GM15510 (cell line): ENCODE data around the gene OR2D3.
A peak's percentile ranks its signal among the peaks of the same experiment; 100 is the strongest.

Experiments used
- POLR2A ChIP-seq: IDR thresholded peaks from 3 replicates; pipeline ENCODE4 v1.6.1; 2011; ENCODE audit warnings: borderline replicate concordance; ENCODE audit not compliant: insufficient read length; ENCODE audit errors: extremely low read depth

OR2D3 gene

DNA sequence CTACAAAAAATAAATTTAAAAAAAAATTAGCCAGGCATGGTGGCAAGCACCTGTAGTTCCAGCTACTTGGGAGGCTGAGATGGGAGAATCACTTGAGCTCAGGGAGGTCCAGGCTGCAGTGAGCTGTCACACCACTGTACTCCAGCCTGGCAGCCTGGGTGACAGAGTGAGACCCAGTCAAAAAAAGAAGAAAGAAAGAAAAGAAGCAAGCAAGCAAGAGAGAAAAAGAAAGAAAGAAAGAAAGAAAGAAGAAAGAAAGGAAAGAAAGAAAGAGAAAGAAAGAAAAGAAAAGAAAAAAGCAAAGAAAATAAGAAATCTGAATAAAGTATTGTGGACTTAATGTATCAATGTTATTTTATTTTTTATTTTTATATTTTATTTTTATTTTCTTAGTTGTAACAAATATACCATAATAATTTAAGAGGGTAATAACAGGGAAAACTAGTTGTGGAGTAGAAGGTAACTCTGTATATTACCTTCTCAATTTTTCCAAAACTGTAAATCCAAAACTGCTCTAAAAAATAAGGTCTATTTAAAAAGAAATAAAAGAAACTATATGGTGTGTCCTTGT is 4.3 kb downstream of the OR2D3 start:
- no peak for TF ChIP-seq POLR2A

DNA sequence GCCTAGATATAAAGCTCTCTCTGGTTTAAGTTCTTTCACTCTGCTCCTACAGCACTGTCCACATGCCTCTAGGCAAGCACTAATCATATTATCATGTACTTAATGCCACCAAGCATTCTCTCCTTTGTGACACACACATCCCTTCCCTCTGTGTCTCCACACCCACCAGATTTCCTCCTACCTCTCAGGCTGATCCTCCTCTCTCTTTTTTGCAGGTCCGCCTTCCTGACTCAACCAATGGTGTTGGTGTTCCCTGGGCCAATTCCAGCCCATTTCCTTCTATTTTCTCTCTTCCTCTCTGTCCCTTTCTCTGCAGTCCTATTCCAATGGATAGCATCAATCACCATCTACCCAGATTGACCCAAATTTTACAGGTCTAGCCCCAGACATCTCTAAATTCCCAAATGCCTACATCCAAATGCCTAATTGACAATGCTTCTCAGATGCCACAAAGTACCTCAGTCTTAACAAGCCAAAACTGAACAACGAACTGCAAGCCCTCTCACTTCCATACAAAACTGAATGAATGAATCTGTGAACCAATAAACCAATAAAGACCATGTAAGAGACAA is 4.9 kb downstream of the OR2D3 start:
- TF ChIP-seq POLR2A: no peak

DNA sequence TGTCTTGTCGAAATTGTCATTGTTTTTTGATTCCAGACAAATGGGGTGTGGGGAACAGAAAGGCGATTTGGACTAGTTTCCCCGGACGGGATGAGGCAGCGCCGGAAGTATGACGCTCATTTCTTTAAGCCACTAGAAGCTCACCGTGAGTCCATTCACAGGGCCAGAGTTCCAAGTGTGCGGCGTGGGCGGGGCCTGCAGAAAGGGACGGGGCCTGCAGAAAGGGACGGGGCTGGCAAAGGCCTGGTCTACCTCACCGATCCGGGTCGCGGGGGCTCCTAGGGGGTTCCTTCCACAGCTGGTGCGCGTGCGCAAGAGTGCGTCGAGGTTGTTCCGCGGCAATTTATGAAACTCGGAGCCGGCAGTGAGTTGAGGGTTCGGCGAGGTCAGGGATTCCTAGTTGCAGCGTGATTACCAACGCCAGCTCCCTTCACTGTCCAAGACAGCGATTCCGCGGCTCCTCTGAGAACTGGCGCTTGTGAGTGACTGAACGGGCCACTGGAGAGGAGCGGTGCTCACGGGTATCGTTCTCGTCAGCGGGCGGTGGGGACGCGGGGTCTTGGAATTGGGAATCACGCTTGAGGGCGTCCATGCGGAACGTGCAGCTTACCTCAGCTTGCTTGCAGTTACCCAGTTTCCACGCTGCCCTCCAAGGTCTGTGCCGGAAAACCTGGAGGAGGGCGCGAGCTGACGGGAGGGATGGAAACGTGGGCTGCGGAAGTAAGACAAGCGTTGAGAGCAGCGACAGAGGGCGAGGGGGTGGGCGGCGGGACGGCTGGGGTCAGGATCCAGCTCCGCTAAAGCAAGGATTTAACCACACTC is 5.6 kb downstream of the OR2D3 start, which contains the start of gene ZNF215:
Gene ZNF215, plus strand, starts transcription at position 219 of the 822 bp plus-strand sequence. CDS start 5,847 bp downstream, outside the sequence.
- peak; percentile 50 for TF ChIP-seq POLR2A

DNA sequence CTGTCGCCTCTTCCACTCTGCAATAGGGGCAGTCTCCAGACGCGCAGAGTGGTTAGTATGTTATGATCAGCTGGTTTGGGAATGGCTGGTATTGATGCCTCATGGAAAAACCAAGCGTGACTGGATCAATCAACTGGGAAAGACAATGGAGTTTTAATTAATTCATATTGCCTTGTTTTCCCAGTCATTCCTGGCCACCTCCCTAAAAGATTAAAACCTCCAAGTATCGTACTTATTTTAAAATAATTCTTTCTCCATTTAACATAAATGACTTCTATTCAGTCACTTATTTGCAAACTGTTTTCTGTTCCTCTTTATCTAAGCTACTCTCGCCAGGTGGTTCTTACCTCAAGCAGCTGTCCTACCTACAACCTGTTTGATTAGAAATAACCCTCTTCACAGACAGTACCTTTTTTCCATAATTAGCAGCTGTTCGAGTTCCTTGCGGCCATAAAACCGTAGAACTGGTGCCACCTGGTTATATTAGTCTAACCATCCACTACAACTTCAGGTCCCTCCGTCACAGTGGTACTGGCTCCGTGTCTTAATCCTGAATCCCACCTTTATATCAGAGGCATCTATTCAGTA is 6.3 kb downstream of the OR2D3 start:
- no peak for TF ChIP-seq POLR2A

DNA sequence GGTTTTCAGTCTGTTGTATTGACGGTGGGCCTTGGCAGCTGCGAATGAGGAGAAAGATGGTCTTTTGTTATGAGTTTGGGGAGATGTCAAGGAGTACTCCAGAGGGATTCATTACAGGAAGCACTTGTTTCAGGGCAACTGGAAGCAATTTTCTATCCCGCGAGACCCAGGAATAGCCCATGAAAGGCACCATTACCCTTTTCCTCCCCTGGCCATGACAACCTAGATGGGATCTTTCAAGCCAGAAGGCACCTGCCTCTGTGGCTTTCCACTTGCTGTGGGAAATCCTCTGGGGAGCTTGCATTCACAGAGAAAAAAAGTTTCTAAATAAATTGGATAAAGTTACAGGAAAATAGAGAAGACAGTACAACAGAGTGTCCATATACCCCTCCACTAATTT is 8.1 kb downstream of the OR2D3 start:
- TF ChIP-seq POLR2A: no peak

DNA sequence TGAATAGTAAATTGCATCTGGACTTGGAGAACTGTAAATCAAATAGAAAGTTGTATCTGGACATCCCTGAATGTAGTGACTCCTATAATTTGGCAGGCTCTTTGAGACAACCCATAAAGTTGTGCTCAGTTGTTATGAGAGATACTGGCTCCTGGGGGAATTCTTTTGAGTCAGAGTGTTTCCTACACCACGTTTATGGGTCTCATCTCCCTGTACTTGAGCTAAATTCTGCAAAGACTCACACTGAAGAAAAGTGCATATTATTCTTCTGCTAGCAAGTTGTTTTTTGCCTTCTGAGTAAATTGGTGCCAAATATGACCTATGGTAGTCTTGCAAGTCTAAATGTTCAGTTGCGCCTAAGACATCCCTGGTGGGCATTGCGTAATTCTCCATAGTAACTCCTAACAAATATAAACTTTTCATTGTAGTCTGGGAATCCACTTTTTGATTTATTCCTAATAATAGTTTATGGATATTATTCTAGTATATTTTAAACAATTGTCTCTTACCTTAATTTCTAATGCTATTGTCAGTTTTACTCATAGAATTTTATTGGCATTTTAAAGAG is 10.4 kb downstream of the OR2D3 start:
- no peak for TF ChIP-seq POLR2A

DNA sequence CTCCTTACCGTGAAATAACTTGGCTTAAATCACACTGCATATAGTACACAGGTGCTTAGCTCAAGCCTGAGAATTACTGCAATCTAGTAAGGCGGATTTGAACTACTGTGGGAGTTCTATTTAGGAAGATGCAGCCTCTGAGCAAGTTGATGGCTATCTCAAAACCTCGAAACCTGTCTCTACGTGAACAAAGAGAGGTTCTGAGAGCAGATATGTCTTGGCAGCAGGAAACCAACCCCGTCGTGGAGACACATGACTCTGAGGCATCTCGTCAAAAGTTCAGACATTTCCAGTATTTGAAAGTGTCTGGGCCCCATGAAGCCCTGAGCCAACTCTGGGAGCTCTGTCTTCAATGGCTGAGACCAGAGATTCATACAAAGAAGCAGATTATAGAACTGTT is 11.3 kb downstream of the OR2D3 start:
- no peak for TF ChIP-seq POLR2A

DNA sequence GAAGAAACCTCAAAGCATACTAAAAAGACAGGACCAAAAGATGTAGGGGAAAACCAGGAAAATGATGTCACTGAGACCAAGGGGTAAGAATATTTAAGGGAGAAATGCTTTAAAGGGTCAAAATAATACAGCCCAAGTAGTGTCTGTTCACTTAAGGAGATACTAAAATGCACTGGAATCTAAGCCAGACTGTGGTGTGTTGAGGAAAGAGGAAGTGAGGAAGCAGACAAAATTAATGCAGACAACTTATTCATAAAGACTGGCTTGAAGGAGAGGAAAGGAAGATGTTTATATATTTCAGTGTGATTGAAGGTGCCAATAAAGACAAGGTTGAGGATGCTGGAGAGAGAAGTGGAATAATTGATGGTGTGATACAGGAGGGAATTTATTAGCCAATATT is 21.2 kb downstream of the OR2D3 start:
- no peak for TF ChIP-seq POLR2A

DNA sequence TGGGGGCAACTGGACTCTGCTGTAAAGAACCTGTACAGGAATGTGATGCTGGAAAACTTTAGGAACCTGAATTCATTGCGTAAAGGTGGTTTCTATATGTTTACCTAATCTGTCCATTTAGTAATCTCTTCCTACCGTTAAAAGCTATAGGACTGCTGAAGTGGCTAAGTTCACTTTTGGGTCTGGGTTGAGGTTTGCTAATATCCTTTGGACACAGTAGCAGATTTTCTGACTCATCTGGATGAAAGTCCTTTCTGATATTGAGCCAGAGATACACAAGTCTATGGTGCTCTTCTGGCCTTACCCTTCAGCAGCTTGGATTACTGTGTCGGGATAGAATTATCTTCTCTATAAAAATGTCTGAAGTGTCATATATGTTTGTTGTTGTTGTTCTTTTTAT is 22.3 kb downstream of the OR2D3 start:
- no peak for TF ChIP-seq POLR2A

DNA sequence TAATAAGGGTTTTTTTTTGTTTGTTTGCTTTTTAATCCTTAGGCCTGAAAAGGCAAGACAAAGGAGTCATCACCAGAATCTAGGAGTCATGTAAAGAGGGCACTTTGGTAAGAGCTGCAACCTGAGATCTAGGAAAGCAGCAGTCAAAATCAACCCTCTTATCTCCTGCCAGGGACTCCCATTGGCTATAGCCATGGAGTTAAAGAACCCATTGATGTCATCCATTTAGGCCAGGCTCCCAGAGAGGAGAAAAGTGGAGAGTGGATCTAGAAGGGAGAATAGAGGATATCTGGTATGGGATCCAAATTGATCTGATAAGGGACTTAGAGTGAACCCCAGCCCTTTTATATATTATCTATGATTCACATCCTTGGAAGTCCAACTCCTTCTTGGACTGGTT is 41.3 kb downstream of the OR2D3 start:
- no peak for TF ChIP-seq POLR2A

DNA sequence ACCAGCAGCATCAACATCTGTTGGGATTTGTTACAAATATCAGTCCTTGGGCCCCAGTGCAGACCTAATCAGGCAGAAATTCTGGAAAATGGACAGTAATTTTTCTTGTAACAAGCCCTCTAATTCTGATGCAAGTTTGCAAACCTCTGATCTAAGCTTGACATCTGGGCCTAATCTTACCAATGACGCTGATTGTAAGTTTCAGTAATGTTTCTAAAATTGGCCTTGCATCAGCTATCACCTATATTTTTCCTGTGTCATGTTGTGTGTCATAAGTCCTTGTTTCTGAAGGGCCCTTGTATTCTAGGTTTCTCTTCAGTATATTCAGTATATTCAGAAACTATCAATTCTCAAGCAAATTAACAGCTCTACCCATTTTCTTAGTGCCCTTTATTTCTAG is 41.9 kb downstream of the OR2D3 start:
- TF ChIP-seq POLR2A: no peak

DNA sequence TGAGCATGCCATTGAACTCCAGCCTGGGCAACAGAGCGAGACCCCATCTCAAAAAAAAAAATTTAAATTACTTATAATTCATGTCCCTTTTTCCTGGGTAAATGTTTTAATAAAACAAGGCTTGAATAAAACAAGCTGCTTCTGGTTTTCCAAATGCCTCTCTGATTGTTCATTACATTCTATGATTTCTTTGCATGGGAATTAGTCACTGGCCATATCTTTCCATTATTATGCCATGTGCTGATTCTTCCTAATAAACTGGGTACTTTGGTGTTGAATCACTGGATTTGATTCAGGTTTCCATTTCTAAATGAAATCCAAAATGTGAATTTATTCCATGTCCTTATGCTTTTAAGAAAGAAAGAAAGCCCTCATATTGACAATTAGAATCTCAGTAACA is 48.0 kb downstream of the OR2D3 start:
- TF ChIP-seq POLR2A: no peak
